Activated CD4-positive, alpha-beta T cell treated with anti-CD3 and anti-CD28 coated beads, Interleukin-2, amount 10 ng/mL, durations not matched to agents 7 days and 5 days (primary cell): Measurements from ENCODE around the gene PHF1. TPM values are rescaled to one million over a fixed set of nuclear protein-coding genes. Genes with fewer than 3 reads are reported as not detected.
"Not testable (repeated sequence)": the region's sequence is repeated elsewhere in the genome, so short reads cannot be mapped to it uniquely, and the experiment has no call there.

Experiments used
- CTCF ChIA-PET: fragments of 350-600 bp; sonication (Branson Sonifier 250); formaldehyde crosslinking; loops from one replicate; lab custom pipeline; 2021; ENCODE audit warnings: antibody characterized with exemption; lab: Charles Lee
- POLR2A ChIA-PET: fragments of 350-600 bp; sonication (Branson Sonifier 250); formaldehyde crosslinking; loops from one replicate; lab custom pipeline; 2021; ENCODE audit warnings: antibody characterized with exemption; lab: Charles Lee
- DNase-seq: peaks from one replicate; pipeline ENCODE4 v3.0.0-alpha.2; 2020
- H3K27ac Mint-ChIP-seq: one replicate; pipeline ENCODE4 v1.8.0; 2021; ENCODE audit warnings: mild to moderate bottlenecking, moderate library complexity, mixed read lengths
- H3K27me3 Mint-ChIP-seq: one replicate; pipeline ENCODE4 v1.8.0; 2021; ENCODE audit warnings: mixed read lengths
- H3K36me3 Mint-ChIP-seq: one replicate; pipeline ENCODE4 v1.8.0; 2021; ENCODE audit warnings: low read depth, mixed read lengths
- H3K4me1 Mint-ChIP-seq: one replicate; pipeline ENCODE4 v1.8.0; 2021; ENCODE audit warnings: mixed read lengths
- H3K4me3 Mint-ChIP-seq: one replicate; pipeline ENCODE4 v1.8.0; 2021; ENCODE audit warnings: mild to moderate bottlenecking, moderate library complexity, mixed read lengths
- H3K9me3 Mint-ChIP-seq: one replicate; pipeline ENCODE4 v1.8.0; 2021; ENCODE audit warnings: mixed read lengths
- total RNA-seq, 2 experiments: library from RNA; stranded (reverse); gene quantifications; one replicate each; pipeline ENCODE4 v1.2.3, GENCODE V29; 2021

Gene PHF1
- total RNA-seq, 2 experiments from 2014 or later, result 34.2 to 37.7 TPM

DNA sequence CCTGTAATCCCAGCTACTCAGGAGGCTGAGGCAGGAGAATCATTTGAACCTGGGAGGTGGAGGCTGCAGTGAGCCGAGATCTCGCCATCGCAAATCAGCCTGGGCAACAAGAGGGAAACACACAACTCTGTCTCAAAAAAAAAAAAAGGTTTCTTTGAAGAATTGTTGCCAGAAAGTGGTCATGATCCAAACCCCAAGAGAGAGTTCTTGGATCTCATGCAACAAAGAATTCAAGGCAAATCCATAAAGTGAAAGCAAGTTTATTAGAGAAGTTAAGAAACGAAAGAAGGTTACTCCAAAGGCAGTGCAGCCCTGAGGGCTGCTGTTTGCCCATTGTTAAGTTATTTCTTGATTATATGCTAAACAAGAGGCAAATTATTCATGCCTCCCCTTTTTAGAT is 33.6 kb upstream of the PHF1 start:
- peaks cover 22% of the 10 kb centered on the region for H3K4me1 Mint-ChIP-seq
- no peak overlapping the region for H3K4me3 Mint-ChIP-seq
- DNase-seq, result no peak
- no peak overlapping the region for H3K27ac Mint-ChIP-seq
- no peaks in the 10 kb centered on the region for H3K36me3 Mint-ChIP-seq
- ChIA-PET POLR2A (no interaction called here), CTCF (no interaction called here)
- peaks cover 4% of the 10 kb centered on the region for H3K27me3 Mint-ChIP-seq
- no peaks in the 10 kb centered on the region for H3K9me3 Mint-ChIP-seq

- DNase-seq, H3K4me3 Mint-ChIP-seq, H3K27me3 Mint-ChIP-seq, H3K36me3 Mint-ChIP-seq, H3K9me3 Mint-ChIP-seq, H3K27ac Mint-ChIP-seq: not testable (repeated sequence)
- H3K4me1 Mint-ChIP-seq, result peaks cover 16% of the 10 kb centered on the region
- ChIA-PET CTCF (interaction anchor here (0.6 kb wide), 3 partner anchors 16 to 187 kb away, joined by 4 to 5 read pairs (median 4); partner anchors contain the start of gene COL11A2), POLR2A (interaction anchor here (1.1 kb wide), 1 partner anchor 61 kb away, joined by 3 read pairs; no protein-coding TSS in a partner anchor)
These were observed 31.6 kb upstream of the PHF1 start for GRCh38 chr6:33379184-33379583.

- Mint-ChIP-seq H3K9me3 (no peaks in the 10 kb centered on the region), H3K36me3 (no peaks in the 10 kb centered on the region), H3K27ac (no peak overlapping the region), H3K4me3 (no peak overlapping the region), H3K4me1 (peaks cover 7% of the 10 kb centered on the region), H3K27me3 (peaks cover 4% of the 10 kb centered on the region)
- DNase-seq, result no peak
- POLR2A ChIA-PET, result no interaction called here
- CTCF ChIA-PET, result interaction anchor here (1.2 kb wide), 1 partner anchor 10 kb away, joined by 8 read pairs; no protein-coding TSS in a partner anchor
These were observed 30.4 kb upstream of the PHF1 start for GRCh38 chr6:33380272-33380981.

DNA sequence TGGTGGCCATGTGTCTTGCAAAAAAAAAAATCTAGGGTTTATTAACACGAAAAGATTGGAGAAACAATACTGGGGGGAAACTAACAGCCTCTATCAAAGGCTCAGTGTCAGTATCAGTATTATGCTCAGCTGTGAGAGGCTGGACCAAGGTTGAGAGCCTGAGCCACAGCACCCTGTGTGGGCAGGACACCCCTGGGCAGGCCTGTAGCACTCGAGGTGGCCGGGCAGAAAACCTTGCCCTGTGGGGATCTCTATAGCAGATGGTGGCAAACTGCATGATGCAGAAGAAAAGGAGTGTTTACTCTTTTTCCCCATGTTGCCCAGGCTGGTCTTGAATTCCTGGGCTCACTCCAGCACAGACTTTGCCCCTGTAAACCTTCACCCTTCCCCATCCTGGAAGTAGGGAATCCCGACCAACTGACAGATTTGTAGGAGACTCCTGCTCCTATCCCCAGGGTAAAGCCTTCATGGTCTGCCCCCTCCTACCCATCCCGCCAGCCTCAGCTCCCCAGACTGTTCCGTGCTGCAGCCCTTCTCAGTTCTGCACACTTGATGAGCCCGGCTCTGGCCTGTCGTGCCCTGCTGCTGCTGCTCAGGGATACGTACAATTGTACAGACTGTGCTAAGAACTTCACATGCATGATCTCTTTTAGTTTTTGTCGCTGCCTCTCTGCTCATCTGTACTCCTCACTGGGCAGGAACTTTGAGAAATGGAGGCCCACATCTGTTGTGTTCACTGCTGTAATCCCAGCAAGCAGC is 27.2 kb upstream of the PHF1 start:
- Mint-ChIP-seq H3K27me3 (peaks cover 4% of the 10 kb centered on the region), H3K27ac (no peak overlapping the region), H3K36me3 (no peaks in the 10 kb centered on the region), H3K4me3 (no peak overlapping the region), H3K9me3 (no peaks in the 10 kb centered on the region), H3K4me1 (no peaks in the 10 kb centered on the region)
- POLR2A ChIA-PET, result no interaction called here
- DNase-seq, result no peak
- CTCF ChIA-PET, result interaction anchor here (0.6 kb wide), 1 partner anchor 1782 kb away, joined by 3 read pairs; no protein-coding TSS in a partner anchor

- POLR2A ChIA-PET, result no interaction called here
- Mint-ChIP-seq H3K9me3 (no peaks in the 10 kb centered on the region), H3K4me3 (no peak overlapping the region), H3K36me3 (no peaks in the 10 kb centered on the region), H3K4me1 (no peaks in the 10 kb centered on the region), H3K27ac (no peak overlapping the region), H3K27me3 (peaks cover 4% of the 10 kb centered on the region)
- CTCF ChIA-PET, result interaction anchor here (0.6 kb wide), 2 partner anchors 44 to 56 kb away, joined by 3 to 5 read pairs; a partner anchor contains a TSS
- no peak for DNase-seq
These were observed 26.2 kb upstream of the PHF1 start for GRCh38 chr6:33384581-33385020.

GRCh38 chr6:33390173-33390572 is 20.6 kb upstream of the PHF1 start:
- Mint-ChIP-seq H3K9me3 (no peaks in the 10 kb centered on the region), H3K27ac (peak overlapping the region; percentile 94), H3K36me3 (peaks cover 26% of the 10 kb centered on the region), H3K4me3 (peak overlapping the region; percentile 95), H3K27me3 (no peaks in the 10 kb centered on the region), H3K4me1 (peaks cover 34% of the 10 kb centered on the region)
- ChIA-PET CTCF (interaction anchor here (0.8 to 1.3 kb wide), 11 partner anchors 9 to 78 kb away, joined by 3 to 8 read pairs (median 4); partner anchors contain the start of gene CUTA), POLR2A (no interaction called here)
- DNase-seq, result no peak

GRCh38 chr6:33390767-33391277 is 20.0 kb upstream of the PHF1 start:
- DNase-seq, result no peak
- ChIA-PET CTCF (interaction anchor here (0.5 to 1.3 kb wide), 17 partner anchors 10 to 112 kb away, joined by 3 to 8 read pairs (median 3); partner anchors contain the start of gene CUTA), POLR2A (interaction anchor here (0.7 kb wide), 1 partner anchor 126 kb away, joined by 3 read pairs; no protein-coding TSS in a partner anchor)
- peak overlapping the region; percentile 94 for H3K27ac Mint-ChIP-seq
- H3K36me3 Mint-ChIP-seq, result peaks cover 31% of the 10 kb centered on the region
- H3K9me3 Mint-ChIP-seq, result no peaks in the 10 kb centered on the region
- H3K4me3 Mint-ChIP-seq, result peak overlapping the region; percentile 95
- no peaks in the 10 kb centered on the region for H3K27me3 Mint-ChIP-seq
- peaks cover 39% of the 10 kb centered on the region for H3K4me1 Mint-ChIP-seq

GRCh38 chr6:33391278-33391921 is 19.4 kb upstream of the PHF1 start, which contains the start of gene KIFC1:
Gene KIFC1 (plus strand): TSS chr6:33391823. CDS start chr6:33391986, 163 bp downstream.
- ChIA-PET CTCF (interaction anchor here (0.6 to 1.3 kb wide), 15 partner anchors 10 to 252 kb away, joined by 3 to 8 read pairs (median 4); partner anchors contain the start of gene CUTA), POLR2A (interaction anchor here (0.6 to 0.7 kb wide), 2 partner anchors 24 to 127 kb away, joined by 3 read pairs; no protein-coding TSS in a partner anchor)
- Mint-ChIP-seq H3K4me1 (peaks cover 45% of the 10 kb centered on the region), H3K27ac (peak within 1 kb of the TSS; percentile 94), H3K4me3 (peak within 1 kb of the TSS; percentile 95), H3K36me3 (peaks cover 35% of the 10 kb centered on the region), H3K27me3 (no peaks in the 10 kb centered on the region), H3K9me3 (no peaks in the 10 kb centered on the region)
- DNase-seq, result peak; percentile 99

DNA sequence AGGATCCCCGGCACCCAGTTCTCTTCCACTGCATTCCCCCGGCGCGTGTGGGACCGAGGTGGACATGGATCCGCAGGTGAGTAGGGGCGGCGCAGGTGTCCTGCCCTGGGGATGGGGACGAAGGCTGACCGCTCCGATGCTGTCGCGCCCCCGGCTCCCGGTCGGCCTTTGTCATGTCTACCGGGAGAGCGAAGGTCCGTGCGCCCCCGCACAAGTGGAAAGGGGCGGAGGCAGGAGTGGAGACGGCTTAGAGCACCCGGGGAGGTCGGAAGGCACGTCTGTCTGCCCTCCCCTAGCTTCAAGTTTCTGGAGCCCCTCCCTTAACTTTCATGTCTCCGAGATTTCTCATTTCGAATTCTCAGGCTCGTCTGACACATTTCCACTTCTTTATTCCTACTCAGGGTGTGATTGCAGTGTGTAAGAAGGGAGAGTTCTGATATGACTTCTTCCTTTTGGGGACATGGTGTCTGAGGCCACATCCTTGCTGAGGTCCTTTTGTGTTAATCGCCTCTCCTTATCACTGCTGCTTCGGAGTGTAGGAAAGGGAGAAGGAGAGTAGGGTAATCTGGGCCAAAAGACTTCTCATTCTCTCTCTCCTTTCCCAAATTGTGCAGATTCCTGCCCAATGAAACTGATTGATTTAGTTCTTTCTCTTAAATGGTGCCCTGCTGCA is 18.8 kb upstream of the PHF1 start:
- DNase-seq, result peak; percentile 39
- peak overlapping the region; percentile 95 for H3K4me3 Mint-ChIP-seq
- ChIA-PET POLR2A (interaction anchor here (0.6 kb wide), 2 partner anchors 24 to 51 kb away, joined by 3 read pairs; no protein-coding TSS in a partner anchor), CTCF (interaction anchor here (0.6 to 1.1 kb wide), 3 partner anchors 14 to 253 kb away, joined by 4 read pairs; no protein-coding TSS in a partner anchor)
- H3K36me3 Mint-ChIP-seq, result peaks cover 36% of the 10 kb centered on the region
- H3K9me3 Mint-ChIP-seq, result no peaks in the 10 kb centered on the region
- H3K27ac Mint-ChIP-seq, result peak overlapping the region; percentile 94
- H3K4me1 Mint-ChIP-seq, result peaks cover 45% of the 10 kb centered on the region
- no peaks in the 10 kb centered on the region for H3K27me3 Mint-ChIP-seq

GRCh38 chr6:33392595-33392948 is 18.2 kb upstream of the PHF1 start:
- Mint-ChIP-seq H3K27me3 (no peaks in the 10 kb centered on the region), H3K27ac (peak overlapping the region; percentile 94), H3K4me1 (peaks cover 50% of the 10 kb centered on the region), H3K9me3 (no peaks in the 10 kb centered on the region), H3K36me3 (peaks cover 40% of the 10 kb centered on the region), H3K4me3 (peak overlapping the region; percentile 95)
- POLR2A ChIA-PET, result interaction anchor here (0.6 kb wide), 1 partner anchor 51 kb away, joined by 3 read pairs; no protein-coding TSS in a partner anchor
- CTCF ChIA-PET, result interaction anchor here (1.0 to 1.1 kb wide), 2 partner anchors 13 to 33 kb away, joined by 4 read pairs; no protein-coding TSS in a partner anchor
- no peak for DNase-seq

DNA sequence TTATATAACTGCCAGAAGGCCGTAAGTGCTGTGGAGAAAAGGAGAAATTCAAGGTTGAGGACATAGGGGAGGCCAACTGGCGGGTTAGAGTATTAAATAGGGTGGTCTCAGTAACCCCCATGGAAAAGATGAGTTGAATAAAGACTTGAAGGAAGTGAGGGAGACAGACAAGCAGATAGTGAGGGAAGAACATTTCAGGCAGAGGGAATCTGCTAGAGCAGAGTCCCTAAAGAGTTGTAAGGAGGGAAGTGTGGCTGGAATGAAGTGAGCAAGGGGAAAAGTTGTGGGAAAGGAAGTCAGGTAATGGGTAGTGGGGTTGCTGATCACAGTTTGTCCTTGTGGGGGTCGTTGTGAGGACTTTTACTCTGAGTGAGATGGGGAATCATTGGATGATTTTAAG is 17.8 kb upstream of the PHF1 start:
- POLR2A ChIA-PET, result no interaction called here
- peak overlapping the region; percentile 94 for H3K27ac Mint-ChIP-seq
- no peaks in the 10 kb centered on the region for H3K9me3 Mint-ChIP-seq
- DNase-seq, result no peak
- H3K36me3 Mint-ChIP-seq, result peaks cover 44% of the 10 kb centered on the region
- H3K27me3 Mint-ChIP-seq, result no peaks in the 10 kb centered on the region
- CTCF ChIA-PET, result interaction anchor here (1.0 kb wide), 1 partner anchor 32 kb away, joined by 4 read pairs; no protein-coding TSS in a partner anchor
- peaks cover 54% of the 10 kb centered on the region for H3K4me1 Mint-ChIP-seq
- H3K4me3 Mint-ChIP-seq, result peak overlapping the region; percentile 95
